HG03571 (cell line): ENCODE data around the gene SPRR2E.
"Not testable (repeated sequence)": the region's sequence is repeated elsewhere in the genome, so short reads cannot be mapped to it uniquely, and the experiment has no call there.

Experiments
- ATAC-seq: cut with Tn5 transposase; IDR thresholded peaks from one replicate; pipeline ENCODE4 v1.9.1; 2021; ENCODE audit not compliant: unreplicated experiment

SPRR2E gene

GRCh38 chr1:153094426-153094825 is at the start of gene SPRR2E:
Gene SPRR2E (minus strand): TSS chr1:153094526. CDS start chr1:153093751, 775 bp downstream.
- no peak for ATAC-seq

GRCh38 chr1:153141377-153141776 is 47.1 kb upstream of the SPRR2E start:
- no peak for ATAC-seq

DNA sequence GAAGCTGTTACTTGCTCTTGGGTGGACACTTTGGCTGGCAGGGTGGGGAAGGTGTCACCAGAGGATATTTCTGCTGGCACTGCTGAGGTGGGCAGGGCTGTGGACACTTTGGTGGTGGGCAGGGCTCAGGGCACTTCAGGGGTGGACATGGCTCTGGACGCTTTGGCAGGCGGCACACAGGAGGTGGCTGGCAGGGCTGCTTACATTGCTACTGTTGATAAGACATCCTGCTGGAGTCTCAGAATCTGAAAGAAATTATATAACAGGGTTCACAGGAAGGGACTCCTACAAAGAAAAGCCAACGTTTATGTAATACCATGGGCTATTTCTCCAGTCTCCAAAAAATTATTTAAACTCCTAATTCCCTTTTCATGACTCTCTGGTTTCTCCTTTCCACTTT is 46.2 kb upstream of the SPRR2E start:
- no peak for ATAC-seq

- no peak for ATAC-seq
Measured at GRCh38 chr1:153133743-153134142, 39.4 kb upstream of the SPRR2E start.

DNA sequence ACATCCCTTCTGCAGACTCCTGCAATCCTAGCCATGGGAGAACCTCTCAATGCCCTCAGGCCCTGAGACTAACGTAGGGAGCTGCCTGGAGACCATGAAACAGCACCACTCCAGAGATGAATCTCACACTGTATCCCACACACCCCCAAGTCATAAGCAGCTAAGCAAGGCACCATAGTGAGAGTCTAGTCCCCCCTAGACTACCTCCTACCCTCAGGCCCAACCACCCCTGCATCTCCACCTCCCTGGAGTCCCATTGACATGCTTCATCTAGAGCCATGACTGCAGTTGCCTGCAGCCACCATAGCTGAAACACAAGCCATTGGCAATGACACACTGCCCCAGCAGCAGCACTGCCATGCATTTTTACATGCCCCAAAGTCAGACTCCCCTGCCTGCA is 38.9 kb upstream of the SPRR2E start:
- no peak for ATAC-seq

GRCh38 chr1:153128688-153129087 is 34.4 kb upstream of the SPRR2E start:
- ATAC-seq: not testable (repeated sequence)

- ATAC-seq: no peak
Measured at GRCh38 chr1:153127296-153127695, 33.0 kb upstream of the SPRR2E start.

DNA sequence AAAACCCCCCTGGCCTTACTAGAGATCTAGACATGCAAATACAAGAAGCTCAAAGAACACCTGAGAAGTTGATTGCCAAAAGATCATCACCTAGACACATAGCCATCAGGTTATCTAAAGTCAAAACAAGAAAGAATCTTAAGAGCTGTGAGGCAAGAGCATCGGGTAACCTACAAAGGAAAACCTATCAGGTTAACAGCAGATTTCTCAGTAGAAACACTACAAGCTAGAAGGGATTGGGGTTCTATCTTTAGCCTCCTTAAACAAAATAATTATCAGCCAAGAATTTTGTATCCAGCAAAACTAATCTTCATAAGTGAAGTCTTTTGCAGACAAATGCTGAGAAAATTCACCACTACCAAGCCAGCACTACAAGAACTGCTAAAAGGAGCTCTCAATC is 31.2 kb upstream of the SPRR2E start:
- no peak for ATAC-seq

DNA sequence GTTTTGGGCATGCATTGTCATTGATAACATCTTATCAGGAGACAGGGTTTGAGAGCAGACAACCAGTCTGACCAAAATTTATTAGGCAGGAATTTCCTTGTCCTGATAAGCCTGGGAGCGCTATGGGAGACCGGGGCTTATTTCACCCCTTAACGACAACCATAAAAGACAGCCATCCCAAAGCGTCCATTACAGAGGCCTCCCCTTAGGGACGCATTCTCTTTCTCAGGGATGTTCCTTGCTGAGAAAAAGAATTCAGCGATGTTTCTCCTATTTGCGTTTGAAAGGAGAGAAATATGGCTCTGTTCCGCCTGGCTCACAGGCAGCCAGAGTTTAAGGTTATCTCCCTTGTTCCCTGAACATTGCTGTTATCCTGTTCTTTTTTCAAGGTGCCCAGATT is 29.5 kb upstream of the SPRR2E start:
- ATAC-seq: not testable (repeated sequence)

DNA sequence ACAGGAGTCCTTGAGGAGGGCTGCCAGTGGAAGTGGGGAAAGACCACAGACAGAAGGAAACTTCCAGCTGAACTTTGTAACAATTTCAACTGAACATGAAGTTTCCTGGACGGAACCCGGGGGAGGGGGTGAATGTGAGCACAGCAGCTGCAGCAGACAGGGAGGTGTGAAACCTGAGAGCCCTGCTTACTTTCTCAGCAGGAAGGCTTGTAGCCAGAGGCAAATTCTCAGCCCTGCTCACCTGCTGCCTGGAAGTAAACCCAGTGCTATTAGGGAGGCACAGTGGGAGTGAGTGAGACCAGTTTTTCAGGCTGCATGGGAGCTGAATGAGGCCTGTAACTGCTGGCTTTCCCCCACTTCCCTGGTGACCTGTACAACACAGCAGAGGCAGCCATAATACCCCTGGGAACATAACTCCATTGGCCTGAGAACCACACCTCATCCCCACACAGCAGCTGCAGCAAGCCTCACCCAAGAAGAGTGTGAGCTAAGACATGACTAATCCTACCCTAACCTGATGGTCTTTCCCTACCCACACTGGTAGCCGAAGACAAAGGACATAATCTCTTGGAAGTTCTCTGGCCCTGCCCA is 28.6 kb upstream of the SPRR2E start:
- no peak for ATAC-seq

DNA sequence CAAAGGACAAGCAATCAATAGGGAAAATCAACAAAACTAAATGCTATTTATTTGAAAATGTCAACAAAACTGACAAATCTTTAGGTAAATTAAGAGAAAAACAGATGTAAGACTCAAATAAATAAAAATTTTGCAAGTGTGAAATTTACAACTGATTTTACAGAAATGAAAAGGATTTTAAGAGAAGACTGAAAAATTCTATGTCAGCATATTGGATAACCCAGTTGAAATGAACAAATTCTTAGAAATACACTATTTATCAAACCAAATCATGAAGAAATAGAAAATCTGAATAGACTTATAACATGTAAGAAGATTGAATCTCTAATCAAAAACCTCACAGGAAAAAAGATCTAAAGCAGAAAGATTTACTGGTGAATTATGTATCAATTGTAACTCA is 26.6 kb upstream of the SPRR2E start:
- ATAC-seq: no peak

DNA sequence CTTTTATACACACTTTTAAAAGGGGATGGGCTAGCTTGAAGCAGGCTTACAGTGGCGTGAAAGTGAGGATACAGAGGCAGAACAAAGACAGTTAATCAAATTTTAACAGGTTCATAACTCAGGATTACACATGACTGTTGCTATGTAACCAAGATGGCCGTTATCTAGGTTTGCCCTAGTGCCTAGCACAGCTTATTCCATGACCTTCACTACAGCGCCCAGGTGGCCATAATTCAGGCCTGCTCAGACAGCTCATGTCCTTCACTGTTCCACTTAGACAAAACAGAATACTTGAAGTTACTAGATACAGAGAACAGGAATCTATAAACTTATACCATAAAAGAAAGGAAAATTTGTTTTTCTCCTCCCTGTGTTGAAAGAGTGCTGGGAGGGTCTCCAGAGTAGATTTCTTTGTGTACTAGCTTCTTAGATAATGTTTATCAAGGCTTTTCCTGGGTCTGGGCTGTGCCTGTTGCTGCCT is 25.2 kb upstream of the SPRR2E start:
- ATAC-seq: no peak

- not testable (repeated sequence) for ATAC-seq
Measured at GRCh38 chr1:153115264-153115663, 20.9 kb upstream of the SPRR2E start.

- no peak for ATAC-seq
Measured at GRCh38 chr1:153113416-153113815, 19.1 kb upstream of the SPRR2E start, which contains the start of gene SPRR2F. Gene SPRR2F (minus strand): TSS chr1:153113516. CDS start chr1:153112733, 783 bp downstream.

DNA sequence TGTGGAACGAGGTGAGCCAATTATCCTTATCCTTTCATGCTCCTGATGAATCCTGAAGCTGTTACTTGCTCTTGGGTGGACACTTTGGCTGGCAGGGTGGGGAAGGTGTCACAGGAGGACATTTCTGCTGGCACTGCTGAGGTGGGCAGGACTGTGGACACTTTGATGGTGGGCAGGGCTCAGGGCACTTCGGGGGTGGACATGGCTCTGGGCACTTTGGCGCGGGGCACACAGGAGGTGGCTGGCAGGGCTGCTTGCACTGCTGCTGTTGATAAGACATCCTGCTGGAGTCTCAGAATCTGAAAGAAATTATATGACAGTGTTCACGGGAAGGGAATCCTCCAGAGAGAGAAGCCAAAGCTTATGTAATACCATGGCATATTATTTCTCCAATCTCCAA is 18.1 kb upstream of the SPRR2E start:
- not testable (repeated sequence) for ATAC-seq

GRCh38 chr1:153100245-153100644 is 5.9 kb upstream of the SPRR2E start:
- no peak for ATAC-seq

- ATAC-seq: no peak
Measured at GRCh38 chr1:153099461-153100045, 5.2 kb upstream of the SPRR2E start.

DNA sequence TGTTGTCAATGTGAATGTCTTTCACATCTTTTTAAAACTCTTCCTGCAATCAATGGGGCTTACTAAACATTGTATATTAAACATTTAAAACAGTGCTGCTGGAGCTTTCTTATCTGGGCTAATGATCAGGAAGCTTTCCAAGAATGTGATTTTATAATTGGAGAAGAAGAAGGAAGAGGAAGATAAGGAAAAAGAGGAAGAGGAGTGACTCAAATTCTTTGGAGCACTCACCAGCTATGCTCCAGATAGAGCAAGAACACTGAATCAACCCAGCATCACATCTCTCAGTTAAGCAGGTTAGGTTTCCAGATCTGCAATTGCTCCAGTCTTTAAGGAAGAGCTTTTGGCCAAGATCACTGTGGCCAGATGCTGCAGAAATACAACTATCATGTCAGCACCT is 1.4 kb upstream of the SPRR2E start:
- no peak for ATAC-seq

GRCh38 chr1:153087652-153088051 is 6.7 kb downstream of the SPRR2E start:
- ATAC-seq: no peak

DNA sequence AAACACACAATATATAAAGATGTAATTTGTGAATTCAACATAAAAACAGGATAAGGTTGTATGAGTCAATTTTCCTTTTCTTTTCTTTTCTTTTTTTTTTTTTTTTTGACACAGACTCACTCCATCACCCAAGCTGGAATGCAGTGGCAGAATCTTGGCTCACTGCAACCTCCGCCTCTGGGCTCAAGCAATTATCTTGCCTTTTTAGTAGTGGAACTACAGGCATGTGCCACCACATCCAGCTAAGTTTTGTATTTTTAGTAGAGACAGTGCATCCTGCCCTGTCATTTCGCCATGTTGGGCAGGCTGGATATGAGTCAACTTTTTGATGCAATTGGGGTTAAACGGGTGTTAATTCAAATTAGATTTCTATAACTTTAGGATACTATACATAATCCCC is 12.6 kb downstream of the SPRR2E start:
- no peak for ATAC-seq

DNA sequence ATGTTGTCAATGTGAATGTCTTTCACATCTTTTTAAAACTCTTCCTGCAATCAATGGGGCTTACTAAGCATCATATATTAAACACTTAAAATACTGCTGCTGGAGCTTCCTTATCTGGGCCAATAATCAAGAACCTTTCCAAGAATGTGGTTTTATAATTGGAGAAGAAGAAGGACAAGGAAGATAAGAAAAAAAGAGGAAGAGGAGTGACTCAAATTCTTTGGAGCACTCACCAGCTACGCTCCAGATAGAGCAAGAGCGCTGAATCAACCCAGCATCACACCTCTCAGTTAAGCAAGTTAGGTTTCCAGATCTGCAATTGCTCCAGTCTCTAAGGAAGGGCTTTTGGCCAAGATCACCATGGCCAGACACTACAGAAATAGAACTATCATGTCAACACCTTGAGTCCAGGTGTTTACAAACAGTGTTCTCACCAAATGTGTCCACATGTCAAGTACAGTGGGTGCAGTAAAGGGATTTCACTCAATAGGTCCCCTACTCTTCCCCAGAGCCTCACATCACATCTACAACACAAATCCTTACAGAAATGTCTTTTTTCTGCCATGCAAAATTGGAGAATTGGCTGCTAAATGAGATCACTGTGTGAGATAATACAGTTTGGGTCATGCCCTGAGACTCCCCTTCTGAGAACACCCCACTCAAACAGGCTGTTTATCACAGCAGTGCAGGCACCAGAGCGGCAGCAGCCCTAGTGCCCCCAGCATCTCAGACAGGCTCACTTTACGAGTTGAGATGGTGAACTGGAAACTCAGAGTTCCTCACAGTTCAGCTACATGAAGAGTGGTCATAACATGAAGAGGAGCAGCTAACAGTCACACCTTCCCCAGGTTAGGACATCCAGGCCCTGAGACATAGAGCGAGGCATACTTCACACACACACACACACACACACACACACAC is 21.3 kb downstream of the SPRR2E start:
- ATAC-seq: no peak

DNA sequence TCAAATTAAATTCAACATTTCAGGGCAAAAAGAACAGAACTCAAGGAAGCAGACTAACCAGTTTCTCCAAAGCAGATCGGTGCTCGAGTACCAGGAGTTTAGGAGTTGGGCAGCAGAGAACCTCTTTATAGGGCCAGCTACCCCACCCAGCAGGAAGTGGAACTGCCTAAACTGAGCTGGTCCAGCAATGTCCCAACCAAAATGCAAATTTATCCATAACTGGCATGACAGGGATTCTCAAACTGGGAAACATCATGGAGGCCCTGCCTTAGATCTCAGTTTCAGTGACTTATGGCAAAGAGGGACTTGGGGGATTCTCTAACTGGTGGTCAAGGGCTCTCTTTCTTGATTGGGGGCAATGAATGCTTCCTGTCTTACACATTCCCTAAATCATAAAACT is 22.8 kb downstream of the SPRR2E start, which contains the start of gene SPRR2B:
Gene SPRR2B (minus strand): TSS at position 101 of the 400 bp plus-strand sequence. CDS start 772 bp downstream, outside the sequence.
- ATAC-seq: no peak
